SK-N-MC (cell line): ENCODE measurements around the gene CDC37.
"Not testable (repeated sequence)": the region's sequence is repeated elsewhere in the genome, so short reads cannot be mapped to it uniquely, and the experiment has no call there.

Experiments
- DNase-seq: peaks from one replicate; pipeline ENCODE4 v3.0.0-alpha.2; 2011; ENCODE audit warnings: low read depth, low spot score
- H3K27ac ChIP-seq: fragments of 200-600 bp; sonication (generic); 2 replicates; pipeline ENCODE4 v1.5.1; 2016; ENCODE audit warnings: mixed run types
- H3K36me3 ChIP-seq: fragments of 200-600 bp; sonication (generic); 2 replicates; pipeline ENCODE4 v1.6.1; 2017; ENCODE audit warnings: antibody characterized with exemption, low read length, mixed read lengths; ENCODE audit not compliant: insufficient read depth
- H3K4me3 ChIP-seq: fragments of 200-600 bp; sonication (generic); 2 replicates; pipeline ENCODE4 v1.5.1; 2016
- H3K9ac ChIP-seq: fragments of 200-600 bp; sonication (generic); 2 replicates; pipeline ENCODE4 v1.8.0; 2017; ENCODE audit warnings: mixed run types, mixed read lengths; ENCODE audit not compliant: insufficient read length
- H3K9me3 ChIP-seq: fragments of 200-600 bp; sonication (generic); 2 replicates; pipeline ENCODE4 v1.6.1; 2017; ENCODE audit warnings: low read depth, mild to moderate bottlenecking, antibody characterized with exemption, low read length, moderate library complexity, mixed read lengths
- EZH2 ChIP-seq: fragments of 200-600 bp; sonication (generic); IDR thresholded peaks from one replicate; pipeline ENCODE4 v1.6.1; 2017; ENCODE audit warnings: antibody characterized with exemption
- FOXP2 ChIP-seq: optimal IDR thresholded peaks from 2 replicates; pipeline ENCODE3; 2011; ENCODE audit warnings: mild to moderate bottlenecking, moderate library complexity; ENCODE audit not compliant: insufficient read depth; ENCODE audit errors: extremely low read length, control extremely low read depth
- POLR2AphosphoS5 ChIP-seq: IDR thresholded peaks from 2 replicates; pipeline ENCODE4 v1.6.1; 2012; ENCODE audit warnings: mild to moderate bottlenecking, low read depth, low read length, borderline replicate concordance

CDC37 gene

DNA sequence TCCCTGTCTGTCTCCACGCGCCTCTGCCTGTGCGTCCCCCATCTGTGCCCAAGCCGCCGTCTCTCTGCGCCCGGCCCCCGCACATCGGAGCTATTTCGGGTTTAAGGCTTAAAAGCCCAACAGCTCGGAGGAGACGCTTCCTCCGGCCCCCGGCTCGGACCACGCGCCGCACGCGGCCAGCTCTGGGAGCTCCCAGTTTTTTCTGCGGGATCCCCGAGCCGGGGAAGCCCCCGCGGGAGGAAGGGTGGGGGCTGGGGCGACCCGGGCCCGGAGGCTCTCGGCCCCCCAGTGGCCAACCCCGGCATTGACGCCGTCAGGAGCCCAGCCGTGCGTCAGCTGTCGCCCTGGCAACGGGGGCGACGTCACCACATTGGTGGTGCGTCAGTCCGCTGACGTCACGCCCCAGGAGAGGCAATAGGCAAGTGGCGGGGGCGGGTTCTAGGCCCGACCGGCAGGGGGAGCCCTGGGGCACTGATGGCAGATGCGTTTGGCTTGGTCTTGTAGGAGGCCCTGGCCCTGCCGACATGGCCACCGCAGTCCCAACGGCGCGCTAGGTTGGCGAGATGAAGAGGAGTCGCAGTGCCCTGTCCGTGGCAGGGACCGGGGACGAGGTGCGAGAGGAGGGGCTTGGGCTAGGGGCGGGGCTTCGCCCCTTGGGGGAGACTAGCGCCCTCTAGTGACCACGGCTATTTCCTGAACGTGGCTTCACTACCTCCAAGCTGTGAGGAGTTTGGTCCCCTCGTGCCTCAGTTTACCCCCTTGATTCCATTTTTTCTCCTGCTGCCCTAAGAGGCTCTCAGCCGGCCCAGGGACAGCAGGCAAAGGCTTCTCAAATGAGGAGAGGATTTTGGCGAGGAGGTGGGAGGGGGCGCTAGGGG is 13.3 kb upstream of the CDC37 start:
- peak overlapping the region; percentile 100 for H3K4me3 ChIP-seq
- peaks cover 4% of the 10 kb centered on the region; the same call in 1 of the 2 replicates for H3K9me3 ChIP-seq
- peak; percentile 67 for DNase-seq
- no peaks in the 10 kb centered on the region for H3K36me3 ChIP-seq
- H3K27ac ChIP-seq, result peak overlapping the region; percentile 13; the same call in 1 of the 2 replicates
- peak; percentile 64; the same call in 1 of the 2 replicates for TF ChIP-seq POLR2AphosphoS5
- TF ChIP-seq FOXP2, result peak; percentile 70
- TF ChIP-seq EZH2, result no peak
- peak overlapping the region; percentile 77 for H3K9ac ChIP-seq

DNA sequence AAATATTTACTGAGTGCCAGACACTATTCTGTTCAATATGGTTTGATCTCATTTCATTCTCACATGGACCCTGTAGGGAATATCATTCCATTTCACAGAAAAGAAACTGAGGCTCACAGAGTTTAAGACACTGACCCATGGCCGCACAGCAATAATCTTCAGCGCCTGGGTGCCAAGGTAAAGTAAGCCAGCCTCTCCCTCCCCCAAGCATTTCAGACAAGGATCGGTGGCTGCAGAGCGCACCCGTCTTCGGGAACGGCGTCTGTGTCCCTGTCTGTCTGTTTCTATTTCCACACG is 12.7 kb upstream of the CDC37 start:
- Histone ChIP-seq H3K36me3 (no peaks in the 10 kb centered on the region), H3K27ac (peak overlapping the region; percentile 13; the same call in 1 of the 2 replicates), H3K9me3 (peaks cover 4% of the 10 kb centered on the region; the same call in 1 of the 2 replicates), H3K9ac (peak overlapping the region; percentile 77), H3K4me3 (peak overlapping the region; percentile 100)
- TF ChIP-seq POLR2AphosphoS5, result no peak
- DNase-seq, result no peak

DNA sequence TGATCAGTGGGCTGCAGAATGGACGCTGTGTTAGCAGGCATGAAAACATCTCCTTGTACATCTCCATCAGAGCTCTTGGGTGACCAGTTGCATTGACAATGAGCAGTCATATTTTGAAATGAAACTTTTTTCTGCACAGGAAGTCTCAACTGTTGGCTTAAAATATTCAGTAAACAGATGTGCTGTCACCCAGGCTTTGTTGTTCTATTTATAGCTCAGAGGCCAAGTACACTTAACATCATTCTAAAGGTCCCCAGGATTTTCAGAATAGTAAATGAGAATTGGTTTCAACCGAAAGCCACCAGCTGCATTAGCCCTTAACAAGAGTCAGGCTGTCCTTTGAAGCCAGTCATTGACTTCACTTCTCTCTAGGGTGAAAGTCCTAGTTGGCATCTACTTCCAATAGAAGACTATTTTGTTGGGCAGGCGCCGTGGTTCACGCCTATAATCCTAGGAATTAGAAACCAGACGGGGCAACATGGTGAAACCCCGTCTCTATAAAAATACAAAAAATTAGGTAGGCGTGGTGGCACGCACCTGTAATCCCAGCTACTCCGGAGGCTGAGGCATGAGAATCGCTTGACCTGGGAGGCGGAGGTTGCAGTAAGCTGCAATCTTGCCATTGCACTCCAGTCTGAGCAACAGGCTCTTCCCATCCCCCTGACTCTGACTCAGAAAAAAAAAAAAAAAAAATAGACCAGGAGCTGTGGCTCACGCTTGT is 9.1 kb upstream of the CDC37 start:
- no peak overlapping the region for H3K4me3 ChIP-seq
- no peak for DNase-seq
- no peak for TF ChIP-seq EZH2
- no peak for TF ChIP-seq FOXP2
- no peak for TF ChIP-seq POLR2AphosphoS5
- no peaks in the 10 kb centered on the region for H3K36me3 ChIP-seq
- no peak overlapping the region for H3K9ac ChIP-seq
- H3K27ac ChIP-seq, result 0 out of 2 replicates have a peak overlapping the region, but pooled peaks have one; percentile 26
- H3K9me3 ChIP-seq, result peaks cover 4% of the 10 kb centered on the region; the same call in 1 of the 2 replicates

DNA sequence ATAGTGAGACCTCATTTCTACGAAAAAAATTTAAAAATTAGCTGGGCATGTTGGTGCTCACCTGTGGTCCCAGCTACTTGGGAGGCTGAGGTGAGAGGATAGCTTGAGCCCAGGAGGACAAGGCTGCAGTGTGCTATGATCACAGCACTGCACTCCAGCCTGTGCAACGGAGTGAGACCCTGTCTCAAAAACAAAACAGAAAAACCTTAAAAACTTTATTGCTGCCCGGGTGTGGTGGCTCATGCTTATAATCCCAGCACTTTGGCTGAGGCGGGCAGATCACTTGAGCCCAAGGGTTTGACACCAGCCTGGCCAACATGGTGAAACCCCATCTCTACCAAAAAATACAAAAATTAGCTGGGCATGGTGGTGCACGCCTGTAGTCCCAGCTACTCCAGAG is 7.9 kb upstream of the CDC37 start:
- H3K36me3 ChIP-seq, H3K27ac ChIP-seq, H3K9ac ChIP-seq, H3K9me3 ChIP-seq, DNase-seq, H3K4me3 ChIP-seq: not testable (repeated sequence)

DNA sequence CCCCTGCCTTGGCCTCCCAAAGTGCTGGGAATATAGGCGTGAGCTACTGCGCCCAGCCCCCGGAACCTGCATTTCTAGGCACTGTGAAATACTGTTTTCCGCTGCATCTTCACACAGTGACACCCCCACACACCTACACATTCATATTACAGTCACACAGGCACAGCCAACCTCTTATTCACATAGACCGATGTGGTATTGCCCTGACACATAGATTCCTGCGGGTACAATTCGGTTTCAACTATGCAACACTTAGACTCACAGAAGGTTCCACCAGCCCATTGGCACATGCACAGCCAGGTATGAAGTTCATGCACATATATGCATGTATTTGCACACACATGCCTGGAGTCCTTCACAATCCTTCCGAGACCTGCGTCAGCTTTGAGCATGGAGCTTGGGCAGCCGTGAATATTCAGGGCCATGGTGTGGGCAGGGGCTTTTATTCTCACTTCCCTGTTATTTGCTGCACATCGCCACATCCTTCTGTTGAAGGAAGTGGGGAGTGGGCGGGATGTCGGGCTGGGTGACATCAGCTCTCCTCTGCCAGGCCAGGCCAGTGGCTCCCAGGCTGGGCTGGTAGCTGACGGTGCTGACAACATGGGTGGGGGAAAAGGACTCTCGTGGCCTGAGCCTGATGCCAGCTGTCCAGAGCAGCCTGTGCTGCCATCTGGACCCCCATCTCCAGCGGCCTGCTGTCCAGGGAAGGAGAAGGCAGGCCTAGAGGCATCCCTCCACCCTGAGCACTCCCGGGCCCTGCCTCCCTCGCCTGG is 5.4 kb upstream of the CDC37 start:
- H3K9me3 ChIP-seq, result no peaks in the 10 kb centered on the region
- no peak overlapping the region for H3K27ac ChIP-seq
- TF ChIP-seq POLR2AphosphoS5 (no peak), FOXP2 (no peak), EZH2 (no peak)
- no peak overlapping the region for H3K9ac ChIP-seq
- no peak for DNase-seq
- H3K36me3 ChIP-seq, result no peaks in the 10 kb centered on the region
- no peak overlapping the region for H3K4me3 ChIP-seq

DNA sequence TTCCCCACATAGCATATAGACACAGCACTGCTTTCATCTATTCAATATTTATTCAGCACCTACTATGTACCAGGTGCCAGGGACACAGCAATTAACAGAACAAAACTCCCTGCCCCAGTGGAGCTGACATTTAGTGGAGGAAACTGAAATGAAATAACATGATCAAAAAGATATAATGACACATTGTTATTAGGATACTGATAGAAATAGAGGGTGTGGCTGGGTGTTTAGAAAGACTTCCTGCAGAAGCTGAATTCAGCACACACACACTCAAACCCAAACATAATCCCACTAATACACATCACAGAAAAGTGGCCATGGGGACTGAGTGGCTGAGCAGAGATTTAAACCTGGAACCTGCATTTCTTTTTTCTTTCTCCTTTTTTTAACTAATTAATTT is 3.8 kb upstream of the CDC37 start:
- Histone ChIP-seq H3K27ac (peak overlapping the region; percentile 60; the same call in 1 of the 2 replicates), H3K4me3 (no peak overlapping the region), H3K36me3 (no peaks in the 10 kb centered on the region), H3K9me3 (no peaks in the 10 kb centered on the region), H3K9ac (no peak overlapping the region)
- TF ChIP-seq POLR2AphosphoS5 (no peak), EZH2 (no peak), FOXP2 (no peak)
- DNase-seq, result no peak

DNA sequence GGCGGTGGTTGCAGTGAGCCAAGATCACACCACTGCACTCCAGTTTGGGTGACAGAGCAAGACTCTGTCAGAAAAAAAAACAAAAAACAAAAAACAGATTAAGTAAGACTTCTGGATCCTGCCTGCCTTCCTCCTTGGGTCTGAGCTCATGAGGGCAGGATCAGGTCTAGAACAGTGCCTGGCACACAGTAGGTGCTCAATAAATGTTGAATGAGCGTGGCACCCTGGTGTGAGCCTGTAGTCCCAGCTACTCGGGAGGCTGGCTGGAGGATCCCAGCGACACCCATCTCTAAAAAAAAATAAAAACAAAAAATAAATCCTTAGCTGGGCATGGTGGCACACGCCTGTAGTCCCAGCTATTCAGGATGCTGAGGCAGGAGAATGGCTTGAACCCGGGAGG is 2.8 kb upstream of the CDC37 start:
- TF ChIP-seq EZH2 (no peak), POLR2AphosphoS5 (no peak)

More for the DNA sequence above, 2.8 kb upstream of the CDC37 start:
- H3K27ac ChIP-seq, result peak overlapping the region; percentile 60; the same call in 1 of the 2 replicates
- H3K9ac ChIP-seq, result no peak overlapping the region
- no peak overlapping the region for H3K4me3 ChIP-seq
- peaks cover 5% of the 10 kb centered on the region; the same call in 1 of the 2 replicates for H3K36me3 ChIP-seq
- no peaks in the 10 kb centered on the region for H3K9me3 ChIP-seq
- no peak for DNase-seq
